ENCODE measurements around the gene FSHR. TPM values are rescaled to one million over a fixed set of nuclear protein-coding genes. Genes with fewer than 3 reads are reported as not detected.

Gene FSHR
- total and polyA plus RNA-seq, 2 of the 8 experiments (the other 6 are each of a cell fraction or from before 2014, with no cell fraction given), result not detected

DNA sequence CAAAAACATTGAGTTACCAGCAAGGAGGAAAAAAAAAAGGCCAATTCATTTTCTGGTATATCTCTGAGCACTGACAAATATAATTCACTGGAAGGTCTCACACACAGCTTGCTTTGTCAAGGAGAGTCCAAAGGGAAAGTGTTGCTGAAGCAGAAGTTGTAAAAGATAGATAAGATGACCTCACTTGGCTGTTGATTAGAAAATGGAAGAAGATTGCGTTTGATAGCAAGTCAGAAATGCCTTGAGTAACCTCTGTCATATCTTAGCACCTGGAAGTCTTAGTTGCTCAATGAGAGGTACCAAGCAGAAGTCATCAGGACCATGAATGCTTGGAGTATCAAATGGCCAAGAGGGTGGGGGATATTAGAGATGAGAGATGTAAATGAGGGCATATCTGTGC lies 105.2 kb downstream of the FSHR start (continued):
- TF ChIP-seq, protein P1, sequence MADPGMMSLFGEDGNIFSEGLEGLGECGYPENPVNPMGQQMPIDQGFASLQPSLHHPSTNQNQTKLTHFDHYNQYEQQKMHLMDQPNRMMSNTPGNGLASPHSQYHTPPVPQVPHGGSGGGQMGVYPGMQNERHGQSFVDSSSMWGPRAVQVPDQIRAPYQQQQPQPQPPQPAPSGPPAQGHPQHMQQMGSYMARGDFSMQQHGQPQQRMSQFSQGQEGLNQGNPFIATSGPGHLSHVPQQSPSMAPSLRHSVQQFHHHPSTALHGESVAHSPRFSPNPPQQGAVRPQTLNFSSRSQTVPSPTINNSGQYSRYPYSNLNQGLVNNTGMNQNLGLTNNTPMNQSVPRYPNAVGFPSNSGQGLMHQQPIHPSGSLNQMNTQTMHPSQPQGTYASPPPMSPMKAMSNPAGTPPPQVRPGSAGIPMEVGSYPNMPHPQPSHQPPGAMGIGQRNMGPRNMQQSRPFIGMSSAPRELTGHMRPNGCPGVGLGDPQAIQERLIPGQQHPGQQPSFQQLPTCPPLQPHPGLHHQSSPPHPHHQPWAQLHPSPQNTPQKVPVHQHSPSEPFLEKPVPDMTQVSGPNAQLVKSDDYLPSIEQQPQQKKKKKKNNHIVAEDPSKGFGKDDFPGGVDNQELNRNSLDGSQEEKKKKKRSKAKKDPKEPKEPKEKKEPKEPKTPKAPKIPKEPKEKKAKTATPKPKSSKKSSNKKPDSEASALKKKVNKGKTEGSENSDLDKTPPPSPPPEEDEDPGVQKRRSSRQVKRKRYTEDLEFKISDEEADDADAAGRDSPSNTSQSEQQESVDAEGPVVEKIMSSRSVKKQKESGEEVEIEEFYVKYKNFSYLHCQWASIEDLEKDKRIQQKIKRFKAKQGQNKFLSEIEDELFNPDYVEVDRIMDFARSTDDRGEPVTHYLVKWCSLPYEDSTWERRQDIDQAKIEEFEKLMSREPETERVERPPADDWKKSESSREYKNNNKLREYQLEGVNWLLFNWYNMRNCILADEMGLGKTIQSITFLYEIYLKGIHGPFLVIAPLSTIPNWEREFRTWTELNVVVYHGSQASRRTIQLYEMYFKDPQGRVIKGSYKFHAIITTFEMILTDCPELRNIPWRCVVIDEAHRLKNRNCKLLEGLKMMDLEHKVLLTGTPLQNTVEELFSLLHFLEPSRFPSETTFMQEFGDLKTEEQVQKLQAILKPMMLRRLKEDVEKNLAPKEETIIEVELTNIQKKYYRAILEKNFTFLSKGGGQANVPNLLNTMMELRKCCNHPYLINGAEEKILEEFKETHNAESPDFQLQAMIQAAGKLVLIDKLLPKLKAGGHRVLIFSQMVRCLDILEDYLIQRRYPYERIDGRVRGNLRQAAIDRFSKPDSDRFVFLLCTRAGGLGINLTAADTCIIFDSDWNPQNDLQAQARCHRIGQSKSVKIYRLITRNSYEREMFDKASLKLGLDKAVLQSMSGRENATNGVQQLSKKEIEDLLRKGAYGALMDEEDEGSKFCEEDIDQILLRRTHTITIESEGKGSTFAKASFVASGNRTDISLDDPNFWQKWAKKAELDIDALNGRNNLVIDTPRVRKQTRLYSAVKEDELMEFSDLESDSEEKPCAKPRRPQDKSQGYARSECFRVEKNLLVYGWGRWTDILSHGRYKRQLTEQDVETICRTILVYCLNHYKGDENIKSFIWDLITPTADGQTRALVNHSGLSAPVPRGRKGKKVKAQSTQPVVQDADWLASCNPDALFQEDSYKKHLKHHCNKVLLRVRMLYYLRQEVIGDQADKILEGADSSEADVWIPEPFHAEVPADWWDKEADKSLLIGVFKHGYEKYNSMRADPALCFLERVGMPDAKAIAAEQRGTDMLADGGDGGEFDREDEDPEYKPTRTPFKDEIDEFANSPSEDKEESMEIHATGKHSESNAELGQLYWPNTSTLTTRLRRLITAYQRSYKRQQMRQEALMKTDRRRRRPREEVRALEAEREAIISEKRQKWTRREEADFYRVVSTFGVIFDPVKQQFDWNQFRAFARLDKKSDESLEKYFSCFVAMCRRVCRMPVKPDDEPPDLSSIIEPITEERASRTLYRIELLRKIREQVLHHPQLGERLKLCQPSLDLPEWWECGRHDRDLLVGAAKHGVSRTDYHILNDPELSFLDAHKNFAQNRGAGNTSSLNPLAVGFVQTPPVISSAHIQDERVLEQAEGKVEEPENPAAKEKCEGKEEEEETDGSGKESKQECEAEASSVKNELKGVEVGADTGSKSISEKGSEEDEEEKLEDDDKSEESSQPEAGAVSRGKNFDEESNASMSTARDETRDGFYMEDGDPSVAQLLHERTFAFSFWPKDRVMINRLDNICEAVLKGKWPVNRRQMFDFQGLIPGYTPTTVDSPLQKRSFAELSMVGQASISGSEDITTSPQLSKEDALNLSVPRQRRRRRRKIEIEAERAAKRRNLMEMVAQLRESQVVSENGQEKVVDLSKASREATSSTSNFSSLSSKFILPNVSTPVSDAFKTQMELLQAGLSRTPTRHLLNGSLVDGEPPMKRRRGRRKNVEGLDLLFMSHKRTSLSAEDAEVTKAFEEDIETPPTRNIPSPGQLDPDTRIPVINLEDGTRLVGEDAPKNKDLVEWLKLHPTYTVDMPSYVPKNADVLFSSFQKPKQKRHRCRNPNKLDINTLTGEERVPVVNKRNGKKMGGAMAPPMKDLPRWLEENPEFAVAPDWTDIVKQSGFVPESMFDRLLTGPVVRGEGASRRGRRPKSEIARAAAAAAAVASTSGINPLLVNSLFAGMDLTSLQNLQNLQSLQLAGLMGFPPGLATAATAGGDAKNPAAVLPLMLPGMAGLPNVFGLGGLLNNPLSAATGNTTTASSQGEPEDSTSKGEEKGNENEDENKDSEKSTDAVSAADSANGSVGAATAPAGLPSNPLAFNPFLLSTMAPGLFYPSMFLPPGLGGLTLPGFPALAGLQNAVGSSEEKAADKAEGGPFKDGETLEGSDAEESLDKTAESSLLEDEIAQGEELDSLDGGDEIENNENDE (IDR thresholded peaks at IDR 0.05; ENCODE audit: insufficient replicate concordance, low read length), result no peak
- TF ChIP-seq CTCF (IDR thresholded peaks at IDR 0.05; ENCODE audit: control extremely low read depth in 1 of 3, insufficient read depth in 1 of 3, low read depth in 1 of 3, low read length in 3 of 3), result no peak
